ENCODE measurements around the gene ASB1.

Gene ASB1

GRCh38 chr2:238473014-238473413, 46.3 kb downstream of the ASB1 start:
- H3K27me3 Mint-ChIP-seq = no peaks in the 10 kb centered on the region
- no peak overlapping the region for H3K4me3 Mint-ChIP-seq
- no peaks in the 10 kb centered on the region for H3K4me1 Mint-ChIP-seq (ENCODE audit: low read depth)
- H3K27ac Mint-ChIP-seq = no peak overlapping the region
- H3K9me3 Mint-ChIP-seq = peaks cover 34% of the 10 kb centered on the region
- H3K36me3 Mint-ChIP-seq (ENCODE audit: low read depth) = peaks cover 25% of the 10 kb centered on the region
- no peak for DNase-seq

- DNase-seq = no peak
- no peak overlapping the region for H3K27ac Mint-ChIP-seq
- no peaks in the 10 kb centered on the region for H3K27me3 Mint-ChIP-seq
- H3K9me3 Mint-ChIP-seq = peaks cover 39% of the 10 kb centered on the region
- H3K4me1 Mint-ChIP-seq (ENCODE audit: low read depth) = no peaks in the 10 kb centered on the region
- no peak overlapping the region for H3K4me3 Mint-ChIP-seq
- peaks cover 25% of the 10 kb centered on the region for H3K36me3 Mint-ChIP-seq (ENCODE audit: low read depth)
Measured at GRCh38 chr2:238473523-238473922, 46.8 kb downstream of the ASB1 start.

- H3K4me1 Mint-ChIP-seq (ENCODE audit: low read depth) = no peaks in the 10 kb centered on the region
- H3K9me3 Mint-ChIP-seq = peaks cover 32% of the 10 kb centered on the region
- H3K27ac Mint-ChIP-seq = no peak overlapping the region
- peaks cover 17% of the 10 kb centered on the region for H3K36me3 Mint-ChIP-seq (ENCODE audit: low read depth)
- H3K27me3 Mint-ChIP-seq = no peaks in the 10 kb centered on the region
- no peak for DNase-seq
- H3K4me3 Mint-ChIP-seq = no peak overlapping the region
Measured at GRCh38 chr2:238475034-238475433, 48.3 kb downstream of the ASB1 start.

GRCh38 chr2:238475566-238475965, 48.8 kb downstream of the ASB1 start:
- Mint-ChIP-seq H3K9me3 (peaks cover 34% of the 10 kb centered on the region), H3K4me3 (no peak overlapping the region)
- no peak for DNase-seq

GRCh38 chr2:238476258-238476657, 49.5 kb downstream of the ASB1 start:
- H3K4me3 Mint-ChIP-seq = no peak overlapping the region
- H3K27ac Mint-ChIP-seq = no peak overlapping the region
- H3K4me1 Mint-ChIP-seq (ENCODE audit: low read depth) = no peaks in the 10 kb centered on the region
- DNase-seq = no peak
- peaks cover 35% of the 10 kb centered on the region for H3K9me3 Mint-ChIP-seq
- peaks cover 18% of the 10 kb centered on the region for H3K36me3 Mint-ChIP-seq (ENCODE audit: low read depth)
- H3K27me3 Mint-ChIP-seq = no peaks in the 10 kb centered on the region

More at GRCh38 chr2:238475566-238475965, 48.8 kb downstream of the ASB1 start:
- H3K27ac Mint-ChIP-seq = no peak overlapping the region
- H3K27me3 Mint-ChIP-seq = no peaks in the 10 kb centered on the region
- no peaks in the 10 kb centered on the region for H3K4me1 Mint-ChIP-seq (ENCODE audit: low read depth)
- H3K36me3 Mint-ChIP-seq (ENCODE audit: low read depth) = peaks cover 18% of the 10 kb centered on the region

- Mint-ChIP-seq H3K27ac (no peak overlapping the region), H3K9me3 (peaks cover 26% of the 10 kb centered on the region), H3K36me3 (ENCODE audit: low read depth) (peaks cover 15% of the 10 kb centered on the region), H3K4me3 (no peak overlapping the region), H3K4me1 (ENCODE audit: low read depth) (no peaks in the 10 kb centered on the region), H3K27me3 (no peaks in the 10 kb centered on the region)
- no peak for DNase-seq
Measured at GRCh38 chr2:238478216-238478615, 51.5 kb downstream of the ASB1 start.

GRCh38 chr2:238479847-238480246, 53.1 kb downstream of the ASB1 start:
- no peaks in the 10 kb centered on the region for H3K4me1 Mint-ChIP-seq (ENCODE audit: low read depth)
- no peak overlapping the region for H3K27ac Mint-ChIP-seq
- H3K36me3 Mint-ChIP-seq (ENCODE audit: low read depth) = peaks cover 6% of the 10 kb centered on the region
- H3K27me3 Mint-ChIP-seq = no peaks in the 10 kb centered on the region
- H3K4me3 Mint-ChIP-seq = no peak overlapping the region
- peaks cover 13% of the 10 kb centered on the region for H3K9me3 Mint-ChIP-seq
- no peak for DNase-seq

- H3K4me1 Mint-ChIP-seq (ENCODE audit: low read depth) = no peaks in the 10 kb centered on the region
- H3K4me3 Mint-ChIP-seq = no peak overlapping the region
- H3K9me3 Mint-ChIP-seq = peaks cover 13% of the 10 kb centered on the region
- H3K27ac Mint-ChIP-seq = no peak overlapping the region
- H3K27me3 Mint-ChIP-seq = no peaks in the 10 kb centered on the region
- no peak for DNase-seq
- peaks cover 6% of the 10 kb centered on the region for H3K36me3 Mint-ChIP-seq (ENCODE audit: low read depth)
Measured at GRCh38 chr2:238483021-238483420, 56.3 kb downstream of the ASB1 start.

- Mint-ChIP-seq H3K4me3 (no peak overlapping the region), H3K36me3 (ENCODE audit: low read depth) (peaks cover 6% of the 10 kb centered on the region), H3K9me3 (peaks cover 8% of the 10 kb centered on the region), H3K4me1 (ENCODE audit: low read depth) (no peaks in the 10 kb centered on the region), H3K27me3 (no peaks in the 10 kb centered on the region), H3K27ac (no peak overlapping the region)
- no peak for DNase-seq
Measured at GRCh38 chr2:238483656-238484055, 56.9 kb downstream of the ASB1 start.

- no peak overlapping the region for H3K27ac Mint-ChIP-seq
- peaks cover 6% of the 10 kb centered on the region for H3K36me3 Mint-ChIP-seq (ENCODE audit: low read depth)
- DNase-seq = no peak
- no peak overlapping the region for H3K4me3 Mint-ChIP-seq
- peaks cover 8% of the 10 kb centered on the region for H3K9me3 Mint-ChIP-seq
- H3K4me1 Mint-ChIP-seq (ENCODE audit: low read depth) = no peaks in the 10 kb centered on the region
- no peaks in the 10 kb centered on the region for H3K27me3 Mint-ChIP-seq
Measured at GRCh38 chr2:238484522-238485452, 58.1 kb downstream of the ASB1 start.

- no peaks in the 10 kb centered on the region for H3K36me3 Mint-ChIP-seq (ENCODE audit: low read depth)
- no peaks in the 10 kb centered on the region for H3K4me1 Mint-ChIP-seq (ENCODE audit: low read depth)
- no peak overlapping the region for H3K27ac Mint-ChIP-seq
- H3K4me3 Mint-ChIP-seq = no peak overlapping the region
- H3K9me3 Mint-ChIP-seq = no peaks in the 10 kb centered on the region
- DNase-seq = no peak
- H3K27me3 Mint-ChIP-seq = no peaks in the 10 kb centered on the region
Measured at GRCh38 chr2:238486123-238486848, 59.6 kb downstream of the ASB1 start.

- Mint-ChIP-seq H3K36me3 (ENCODE audit: low read depth) (no peaks in the 10 kb centered on the region), H3K4me3 (no peak overlapping the region), H3K27ac (no peak overlapping the region), H3K9me3 (no peaks in the 10 kb centered on the region), H3K27me3 (no peaks in the 10 kb centered on the region), H3K4me1 (ENCODE audit: low read depth) (no peaks in the 10 kb centered on the region)
- DNase-seq = no peak
Measured at GRCh38 chr2:238487134-238487533, 60.4 kb downstream of the ASB1 start.

- peaks cover 3% of the 10 kb centered on the region for H3K4me1 Mint-ChIP-seq (ENCODE audit: low read depth)
- no peaks in the 10 kb centered on the region for H3K36me3 Mint-ChIP-seq (ENCODE audit: low read depth)
- no peaks in the 10 kb centered on the region for H3K9me3 Mint-ChIP-seq
- no peaks in the 10 kb centered on the region for H3K27me3 Mint-ChIP-seq
- H3K4me3 Mint-ChIP-seq = no peak overlapping the region
- no peak for DNase-seq
- H3K27ac Mint-ChIP-seq = no peak overlapping the region
Measured at GRCh38 chr2:238487652-238488346, 61.1 kb downstream of the ASB1 start.

- no peaks in the 10 kb centered on the region for H3K27me3 Mint-ChIP-seq
- H3K36me3 Mint-ChIP-seq (ENCODE audit: low read depth) = no peaks in the 10 kb centered on the region
- no peaks in the 10 kb centered on the region for H3K9me3 Mint-ChIP-seq
- H3K4me1 Mint-ChIP-seq (ENCODE audit: low read depth) = peaks cover 9% of the 10 kb centered on the region
- H3K4me3 Mint-ChIP-seq = no peak overlapping the region
- no peak for DNase-seq
- no peak overlapping the region for H3K27ac Mint-ChIP-seq
Measured at GRCh38 chr2:238488347-238488826, 61.7 kb downstream of the ASB1 start.

Data from activated T-cell treated with anti-CD3 and anti-CD28 coated beads, Interleukin-2, amount 50 U/mL, for 24 hours (primary cell).